Neural progenitor cell (in vitro differentiated cells): ENCODE results near the gene PEX14. TPM values are rescaled to one million over a fixed set of nuclear protein-coding genes. Genes with fewer than 3 reads are reported as not detected.
A peak's percentile ranks its signal among the peaks of the same experiment; 100 is the strongest.

Experiments
- DNase-seq: peaks from one replicate; pipeline ENCODE4 v3.0.0-alpha.2; 2016; ENCODE audit warnings: low spot score
- H2AFZ ChIP-seq: fragments of 200-600 bp; sonication (generic); replicated peaks from 2 replicates; pipeline ENCODE4 v1.6.1; 2016; ENCODE audit warnings: antibody characterized with exemption
- H3F3A ChIP-seq: fragments of 200-600 bp; sonication (generic); 2 replicates; pipeline ENCODE4 v1.6.1; 2016; ENCODE audit warnings: antibody characterized with exemption, low read depth
- H3K27ac ChIP-seq: fragments of 200-600 bp; sonication (generic); 2 replicates; pipeline ENCODE4 v1.5.1; 2016; ENCODE audit warnings: mild to moderate bottlenecking
- H3K27me3 ChIP-seq: fragments of 200-600 bp; sonication (generic); 2 replicates; pipeline ENCODE4 v1.6.1; 2016; ENCODE audit warnings: mild to moderate bottlenecking, moderate library complexity
- H3K36me3 ChIP-seq: fragments of 200-600 bp; sonication (generic); 2 replicates; pipeline ENCODE4 v1.5.1; 2016
- H3K4me1 ChIP-seq: fragments of 200-600 bp; sonication (generic); 2 replicates; pipeline ENCODE4 v1.6.1; 2016; ENCODE audit warnings: mixed run types
- H3K4me2 ChIP-seq: fragments of 200-600 bp; sonication (generic); 2 replicates; pipeline ENCODE4 v1.6.1; 2016
- H3K4me3 ChIP-seq: fragments of 200-600 bp; sonication (generic); 2 replicates; pipeline ENCODE4 v1.5.1; 2016
- H3K79me2 ChIP-seq: fragments of 200-600 bp; sonication (generic); 2 replicates; pipeline ENCODE4 v1.6.1; 2016; ENCODE audit warnings: low read depth
- H3K9ac ChIP-seq: fragments of 200-600 bp; sonication (generic); 2 replicates; pipeline ENCODE4 v1.6.1; 2016
- H3K9me3 ChIP-seq: fragments of 200-600 bp; sonication (generic); 2 replicates; pipeline ENCODE4 v1.5.1; 2016; ENCODE audit warnings: low read depth
- H4K20me1 ChIP-seq: fragments of 200-600 bp; sonication (generic); 2 replicates; pipeline ENCODE4 v1.6.1; 2016; ENCODE audit warnings: low read depth
- H3K27ac Mint-ChIP-seq: 3 replicates; pipeline ENCODE4 v1.8.0; 2021; ENCODE audit warnings: mixed read lengths
- H3K27me3 Mint-ChIP-seq: 2 replicates; pipeline ENCODE4 v1.8.0; 2022; ENCODE audit warnings: low read depth, mild to moderate bottlenecking, inconsistent platforms, moderate library complexity, mixed read lengths; ENCODE audit not compliant: insufficient read depth
- H3K36me3 Mint-ChIP-seq: 3 replicates; pipeline ENCODE4 v1.8.0; 2021; ENCODE audit warnings: mixed read lengths
- H3K4me1 Mint-ChIP-seq: 3 replicates; pipeline ENCODE4 v1.8.0; 2021; ENCODE audit warnings: mixed read lengths
- H3K4me3 Mint-ChIP-seq: 3 replicates; pipeline ENCODE4 v1.8.0; 2021; ENCODE audit warnings: mild to moderate bottlenecking, moderate library complexity, mixed read lengths
- H3K9me3 Mint-ChIP-seq: 3 replicates; pipeline ENCODE4 v1.8.0; 2020; ENCODE audit warnings: mixed read lengths
- CTCF ChIP-seq: fragments of 200-600 bp; sonication (generic); IDR thresholded peaks from 2 replicates; pipeline ENCODE4 v1.5.1; 2017; ENCODE audit warnings: antibody characterized with exemption, mild to moderate bottlenecking
- EZH2 ChIP-seq: fragments of 200-600 bp; sonication (generic); IDR thresholded peaks from 2 replicates; pipeline ENCODE4 v1.6.1; 2017; ENCODE audit warnings: antibody characterized with exemption, mild to moderate bottlenecking, moderate library complexity
- EZH2phosphoT487 ChIP-seq: fragments of 200-600 bp; sonication (generic); IDR thresholded peaks from 2 replicates; pipeline ENCODE4 v1.6.1; 2017; ENCODE audit warnings: antibody characterized with exemption
- small RNA-seq: library from RNA; depleted of rRNA; stranded (forward); fragments of <200 nt; gene quantifications from one replicate; pipeline ENCODE3, GENCODE V24; 2015
- total RNA-seq: library from RNA; depleted of rRNA; stranded (reverse); fragments of >200 nt; gene quantifications from 2 replicates; pipeline ENCODE4 v1.2.3, GENCODE V29; 2015; ENCODE audit warnings: low replicate concordance

Gene PEX14
- total RNA-seq, 1 donor from 2014 or later = 9.3 TPM

DNA sequence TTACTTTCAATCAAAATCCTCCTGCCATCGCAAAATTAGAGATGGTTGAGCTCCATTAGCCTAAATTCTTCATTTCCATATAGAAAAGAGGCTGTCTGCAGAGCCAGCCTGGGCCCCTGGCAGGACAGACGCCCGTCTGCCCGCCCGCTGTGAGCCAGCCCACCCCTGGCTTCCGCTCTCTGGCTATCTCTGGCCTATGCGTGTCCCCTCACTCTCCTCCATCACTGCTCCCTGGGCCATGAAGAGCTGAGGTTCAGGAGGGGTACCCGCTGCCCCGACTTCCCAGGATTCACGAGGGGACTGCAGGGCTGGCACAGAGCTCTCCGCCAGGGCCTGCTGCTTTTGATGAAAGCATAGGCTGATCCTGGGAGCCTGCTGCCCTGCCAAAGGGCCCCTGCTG is 204.1 kb downstream of the PEX14 start:
- peaks cover 10% of the 10 kb centered on the region for H3K27me3 Mint-ChIP-seq
- no peak overlapping the region for H3K27ac Mint-ChIP-seq
- H3K4me3 Mint-ChIP-seq = peak overlapping the region; percentile 15
- Histone ChIP-seq H3K4me2 (peak overlapping the region; percentile 63), H4K20me1 (peaks cover 33% of the 10 kb centered on the region), H2AFZ (no peak overlapping the region), H3K4me3 (no peak overlapping the region), H3K9me3 (no peaks in the 10 kb centered on the region), H3K27me3 (no peaks in the 10 kb centered on the region), H3K9ac (no peak overlapping the region), H3K27ac (no peak overlapping the region), H3K79me2 (no peaks in the 10 kb centered on the region), H3K36me3 (no peaks in the 10 kb centered on the region), H3F3A (peaks cover 43% of the 10 kb centered on the region), H3K4me1 (peaks cover 74% of the 10 kb centered on the region)
- no peaks in the 10 kb centered on the region for H3K36me3 Mint-ChIP-seq
- no peaks in the 10 kb centered on the region for H3K9me3 Mint-ChIP-seq
- TF ChIP-seq EZH2 = no peak
- TF ChIP-seq CTCF = no peak
- no peak for TF ChIP-seq EZH2phosphoT487
- DNase-seq = no peak
- peaks cover 77% of the 10 kb centered on the region for H3K4me1 Mint-ChIP-seq

DNA sequence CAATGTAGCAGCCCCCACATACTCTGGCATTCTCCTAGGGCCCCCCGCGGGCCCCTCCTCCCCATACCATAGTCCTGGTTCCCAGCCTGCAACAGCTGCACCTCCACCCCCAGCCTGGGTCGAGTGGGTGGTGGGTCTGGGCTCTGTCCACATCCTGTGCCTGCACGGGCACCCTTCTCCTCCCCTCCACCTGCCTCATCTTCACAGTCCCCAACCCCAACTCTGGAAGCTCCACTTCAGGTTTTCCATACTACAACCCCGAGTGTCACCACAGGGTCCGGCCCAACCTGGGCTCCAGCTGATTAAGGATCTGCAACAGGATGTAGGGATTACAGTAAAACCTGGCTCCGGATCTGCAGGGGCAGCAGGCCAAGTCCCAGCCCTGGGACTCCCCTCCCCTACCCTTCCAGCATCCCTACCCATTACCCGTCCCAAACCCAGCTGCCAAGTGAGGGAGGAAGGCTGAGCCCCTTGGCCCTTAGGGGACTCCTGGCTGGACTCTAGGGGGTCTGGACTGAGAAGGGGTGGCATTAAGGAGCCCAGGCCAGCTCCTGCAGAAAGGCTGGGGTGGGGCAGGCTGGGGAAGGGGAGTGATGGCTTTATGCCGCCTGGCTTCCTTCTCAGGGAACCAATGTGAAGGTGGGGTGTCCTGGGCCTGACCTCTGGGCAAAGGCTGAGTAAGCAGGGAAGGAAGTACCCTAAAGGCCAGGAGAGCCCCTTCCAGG is 204.9 kb downstream of the PEX14 start:
- no peak overlapping the region for H2AFZ ChIP-seq
- H3K27ac Mint-ChIP-seq = peak overlapping the region; percentile 95
- peak overlapping the region; percentile 63 for H3K4me2 ChIP-seq
- TF ChIP-seq EZH2phosphoT487 = no peak
- no peak for TF ChIP-seq CTCF
- TF ChIP-seq EZH2 = no peak
- H3F3A ChIP-seq = peaks cover 43% of the 10 kb centered on the region
- DNase-seq = peak; percentile 92
- H4K20me1 ChIP-seq = peaks cover 33% of the 10 kb centered on the region
- H3K9me3 ChIP-seq = no peaks in the 10 kb centered on the region
- H3K4me1 ChIP-seq = peaks cover 81% of the 10 kb centered on the region
- peak overlapping the region; percentile 77 for H3K4me3 Mint-ChIP-seq
- H3K9ac ChIP-seq = no peak overlapping the region
- H3K79me2 ChIP-seq = no peaks in the 10 kb centered on the region
- peaks cover 85% of the 10 kb centered on the region for H3K4me1 Mint-ChIP-seq
- peaks cover 11% of the 10 kb centered on the region for H3K27me3 Mint-ChIP-seq
- no peak overlapping the region for H3K4me3 ChIP-seq
- no peaks in the 10 kb centered on the region for H3K36me3 Mint-ChIP-seq
- no peak overlapping the region for H3K27ac ChIP-seq
- no peaks in the 10 kb centered on the region for H3K27me3 ChIP-seq
- no peaks in the 10 kb centered on the region for H3K9me3 Mint-ChIP-seq
- no peaks in the 10 kb centered on the region for H3K36me3 ChIP-seq

Small RNA genes within 50 kb of the gene (small RNA-seq; reads per million reads assigned to genes)
- not detected for gene RN7SL614P

Other genes starting within 250 kb of the PEX14 start
- gene PGD, start 75.9 kb upstream of the PEX14 start, total RNA-seq = 207 and 265 TPM in 2 replicates
- 16.2 and 17.6 TPM in 2 replicates for gene CENPS, start 44.5 kb upstream of the PEX14 start, total RNA-seq
- 1.3 TPM in 1 of 2 replicates, not detected in the other for gene CORT, start 24.9 kb upstream of the PEX14 start, total RNA-seq
- gene DFFA, start 2.4 kb upstream of the PEX14 start, total RNA-seq = 57.6 and 58.5 TPM in 2 replicates